ENCODE measurements around the gene RTP3. TPM values are rescaled to one million over a fixed set of nuclear protein-coding genes. Genes with fewer than 3 reads are reported as not detected.
A peak's percentile ranks its signal among the peaks of the same experiment; 100 is the strongest.

Gene RTP3
- total RNA-seq, 1 donor from 2014 or later = not detected

DNA sequence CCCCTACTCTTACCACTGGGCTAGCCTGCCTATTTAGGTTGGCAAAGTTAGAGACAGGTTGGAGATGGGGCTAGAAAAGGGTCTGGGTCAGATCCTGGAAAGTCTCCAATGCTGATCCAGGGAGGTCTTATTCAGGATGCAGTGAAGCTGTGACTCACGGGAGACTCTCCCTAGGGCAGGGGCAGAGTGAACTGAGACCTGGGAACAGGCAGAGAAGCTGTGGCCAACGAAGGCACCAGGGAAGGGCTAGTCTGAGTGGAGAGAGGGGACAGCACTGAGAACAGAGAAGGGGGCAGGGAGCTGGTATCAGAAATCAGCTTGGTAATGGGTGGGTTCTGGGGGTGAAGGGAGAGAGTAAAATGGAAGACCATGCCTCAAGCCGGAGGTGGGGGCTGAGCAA lies 35.3 kb upstream of the RTP3 start:
- peaks cover 5% of the 10 kb centered on the region for H3K27me3 ChIP-seq
- intact Hi-C loops (cut with DNase I) = no loop called here
- no peaks in the 10 kb centered on the region for H3K4me1 ChIP-seq
- no peaks in the 10 kb centered on the region for H3K9me3 ChIP-seq
- DNase-seq (ENCODE audit: low spot score in 2 of 2) = peak in 1 of 2 donors; percentile 24
- H3K27ac ChIP-seq = no peak overlapping the region
- no peaks in the 10 kb centered on the region for H3K36me3 ChIP-seq
- TF ChIP-seq, protein P1, sequence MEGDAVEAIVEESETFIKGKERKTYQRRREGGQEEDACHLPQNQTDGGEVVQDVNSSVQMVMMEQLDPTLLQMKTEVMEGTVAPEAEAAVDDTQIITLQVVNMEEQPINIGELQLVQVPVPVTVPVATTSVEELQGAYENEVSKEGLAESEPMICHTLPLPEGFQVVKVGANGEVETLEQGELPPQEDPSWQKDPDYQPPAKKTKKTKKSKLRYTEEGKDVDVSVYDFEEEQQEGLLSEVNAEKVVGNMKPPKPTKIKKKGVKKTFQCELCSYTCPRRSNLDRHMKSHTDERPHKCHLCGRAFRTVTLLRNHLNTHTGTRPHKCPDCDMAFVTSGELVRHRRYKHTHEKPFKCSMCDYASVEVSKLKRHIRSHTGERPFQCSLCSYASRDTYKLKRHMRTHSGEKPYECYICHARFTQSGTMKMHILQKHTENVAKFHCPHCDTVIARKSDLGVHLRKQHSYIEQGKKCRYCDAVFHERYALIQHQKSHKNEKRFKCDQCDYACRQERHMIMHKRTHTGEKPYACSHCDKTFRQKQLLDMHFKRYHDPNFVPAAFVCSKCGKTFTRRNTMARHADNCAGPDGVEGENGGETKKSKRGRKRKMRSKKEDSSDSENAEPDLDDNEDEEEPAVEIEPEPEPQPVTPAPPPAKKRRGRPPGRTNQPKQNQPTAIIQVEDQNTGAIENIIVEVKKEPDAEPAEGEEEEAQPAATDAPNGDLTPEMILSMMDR (IDR thresholded peaks at IDR 0.05) = no peak
- no peak overlapping the region for H3K4me3 ChIP-seq

DNA sequence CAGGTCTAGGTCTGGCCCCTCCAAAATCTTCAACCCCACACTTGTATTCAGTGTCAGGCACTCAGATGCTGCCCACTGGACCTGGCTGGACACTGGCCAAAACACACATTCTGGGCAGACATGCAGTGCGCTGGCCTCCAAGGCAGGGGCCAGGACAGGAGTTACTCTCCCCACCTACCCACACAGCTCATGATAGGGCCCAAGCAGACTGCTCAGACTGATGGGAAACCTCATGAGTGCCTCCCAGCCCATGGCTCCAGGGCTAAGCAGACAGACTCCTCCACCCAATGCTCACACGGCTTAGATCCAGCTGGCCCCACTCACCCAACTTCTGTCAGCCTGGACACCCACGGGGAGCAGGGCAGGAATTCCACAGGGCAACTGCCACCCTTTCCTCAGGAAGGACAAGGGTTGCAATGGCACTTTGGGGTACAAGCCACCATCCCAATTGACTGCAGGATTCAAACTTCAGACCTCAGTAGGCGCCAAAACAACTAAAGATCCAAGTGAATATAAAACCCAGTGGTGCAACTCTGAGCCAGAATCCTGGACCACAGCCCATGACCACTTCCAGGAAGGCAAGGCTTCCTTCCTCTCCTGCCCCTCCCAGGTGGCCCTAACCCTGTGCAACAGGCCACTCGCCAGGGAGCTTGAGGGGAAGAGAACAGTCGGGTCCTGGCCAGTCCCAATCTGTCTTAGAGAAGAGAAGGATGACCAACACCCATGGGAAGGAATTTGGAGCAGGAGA lies 34.5 kb upstream of the RTP3 start:
- TF ChIP-seq, protein P1 (IDR thresholded peaks at IDR 0.05) = no peak
- H3K27me3 ChIP-seq = peaks cover 5% of the 10 kb centered on the region
- H3K27ac ChIP-seq = no peak overlapping the region
- H3K4me3 ChIP-seq = no peak overlapping the region
- H3K36me3 ChIP-seq = no peaks in the 10 kb centered on the region
- no peak for DNase-seq (ENCODE audit: low spot score in 2 of 2)
- H3K4me1 ChIP-seq = no peaks in the 10 kb centered on the region
- H3K9me3 ChIP-seq = no peaks in the 10 kb centered on the region
- intact Hi-C loops (cut with DNase I) = no loop called here

DNA sequence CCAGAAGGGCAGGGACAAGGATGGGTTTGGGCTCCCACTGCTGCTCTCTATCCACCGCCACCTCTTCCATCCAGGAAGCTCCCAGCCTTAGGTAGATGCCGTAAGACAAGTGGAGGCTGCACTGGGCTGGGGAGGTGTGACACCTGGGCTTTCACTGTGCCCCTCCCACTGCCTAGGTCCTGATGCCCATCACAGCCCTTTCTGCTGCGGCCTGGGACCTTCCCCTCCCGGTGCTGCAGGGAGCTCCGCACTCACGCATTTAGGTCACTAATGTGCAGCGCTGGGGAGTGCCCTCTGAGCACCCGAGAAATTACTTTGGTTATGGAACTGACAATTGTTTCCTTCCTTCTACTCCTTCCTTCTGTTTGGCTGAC lies 33.9 kb upstream of the RTP3 start:
- Histone ChIP-seq H3K4me1 (no peaks in the 10 kb centered on the region), H3K27ac (no peak overlapping the region), H3K36me3 (no peaks in the 10 kb centered on the region), H3K9me3 (no peaks in the 10 kb centered on the region), H3K4me3 (no peak overlapping the region), H3K27me3 (peaks cover 5% of the 10 kb centered on the region)
- intact Hi-C loops (cut with DNase I) = no loop called here
- TF ChIP-seq, protein P1 (IDR thresholded peaks at IDR 0.05) = no peak
- no peak for DNase-seq (ENCODE audit: low spot score in 2 of 2)

GRCh38 chr3:46464326-46465195 lies 33.2 kb upstream of the RTP3 start, which contains the start of gene LTF:
TSS of gene LTF (minus strand) at chr3:46464905. CDS start at chr3:46464867, 38 bp downstream.
- Histone ChIP-seq H3K4me3 (no peak within 1 kb of the TSS), H3K27me3 (peaks cover 5% of the 10 kb centered on the region), H3K4me1 (no peaks in the 10 kb centered on the region), H3K36me3 (no peaks in the 10 kb centered on the region), H3K9me3 (no peaks in the 10 kb centered on the region), H3K27ac (no peak within 1 kb of the TSS)
- intact Hi-C loops (cut with DNase I) = no loop called here
- no peak for DNase-seq (ENCODE audit: low spot score in 2 of 2)
- TF ChIP-seq, protein P1 (IDR thresholded peaks at IDR 0.05) = no peak

DNA sequence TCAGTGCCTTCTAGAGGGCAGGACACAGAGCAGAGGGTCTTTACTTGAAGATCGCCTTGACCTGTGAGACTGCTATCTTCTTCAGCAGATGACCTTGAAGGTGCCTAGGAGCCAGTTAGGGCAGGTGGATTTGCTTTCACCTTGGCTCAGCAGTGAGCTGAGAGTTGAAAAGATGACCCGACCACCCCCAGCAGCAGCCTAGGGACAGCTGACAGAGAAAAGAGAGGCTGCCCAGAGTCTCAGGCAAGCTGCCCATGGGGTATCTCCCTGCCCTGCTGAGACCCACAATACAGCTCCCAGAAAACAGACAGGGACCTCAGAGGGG lies 32.6 kb upstream of the RTP3 start:
- Histone ChIP-seq H3K27ac (no peak overlapping the region), H3K4me3 (no peak overlapping the region), H3K9me3 (no peaks in the 10 kb centered on the region), H3K27me3 (peaks cover 5% of the 10 kb centered on the region), H3K36me3 (no peaks in the 10 kb centered on the region), H3K4me1 (no peaks in the 10 kb centered on the region)
- no peak for DNase-seq (ENCODE audit: low spot score in 2 of 2)
- intact Hi-C loops (cut with DNase I) = no loop called here
- TF ChIP-seq, protein P1 (IDR thresholded peaks at IDR 0.05) = no peak

Measured in ascending aorta (tissue), 2 donors.